H9 (cell line): ENCODE results near the gene OMP. TPM values are rescaled to one million over a fixed set of nuclear protein-coding genes. Genes with fewer than 3 reads are reported as not detected.

Experiments
- DNase-seq: peaks from one replicate; pipeline ENCODE4 v3.0.0-alpha.2; 2017
- H2AFZ ChIP-seq: one replicate; pipeline ENCODE4 v1.6.1; 2013; ENCODE audit warnings: mild to moderate bottlenecking, low read length, control low read depth, moderate library complexity
- H2AK5ac ChIP-seq: 2 replicates; pipeline ENCODE4 v1.6.1; 2013; ENCODE audit warnings: low read length, control low read depth, mixed read lengths; ENCODE audit not compliant: insufficient read length
- H2BK120ac ChIP-seq: one replicate; pipeline ENCODE4 v1.6.1; 2013; ENCODE audit warnings: low read depth, mild to moderate bottlenecking, low read length, control low read depth, inconsistent platforms; ENCODE audit not compliant: poor library complexity, severe bottlenecking
- H2BK12ac ChIP-seq: 2 replicates; pipeline ENCODE4 v1.6.1; 2013; ENCODE audit warnings: low read length, control low read depth, mixed read lengths, low read depth; ENCODE audit not compliant: insufficient read length
- H2BK15ac ChIP-seq: 2 replicates; pipeline ENCODE4 v1.6.1; 2013; ENCODE audit warnings: low read depth, low read length, control low read depth
- H2BK20ac ChIP-seq: one replicate; pipeline ENCODE4 v1.6.1; 2013; ENCODE audit warnings: low read depth, mild to moderate bottlenecking, low read length, control low read depth, inconsistent platforms; ENCODE audit not compliant: poor library complexity, severe bottlenecking
- H2BK5ac ChIP-seq: 2 replicates; pipeline ENCODE4 v1.6.1; 2013; ENCODE audit warnings: low read length, control low read depth, mixed read lengths; ENCODE audit not compliant: insufficient read length
- H3K14ac ChIP-seq: 2 replicates; pipeline ENCODE4 v1.6.1; 2013; ENCODE audit warnings: low read length, control low read depth; ENCODE audit not compliant: insufficient read depth
- H3K18ac ChIP-seq: 2 replicates; pipeline ENCODE4 v1.6.1; 2013; ENCODE audit warnings: low read depth, mild to moderate bottlenecking, mixed read lengths, low read length, control low read depth; ENCODE audit not compliant: insufficient read length
- H3K23ac ChIP-seq: 2 replicates; pipeline ENCODE4 v1.6.1; 2013; ENCODE audit warnings: low read length, control low read depth, mixed read lengths, low read depth; ENCODE audit not compliant: insufficient read length
- H3K23me2 ChIP-seq: 2 replicates; pipeline ENCODE4 v1.6.1; 2013; ENCODE audit warnings: low read depth, mild to moderate bottlenecking, mixed read lengths, low read length, control low read depth; ENCODE audit not compliant: insufficient read length, poor library complexity, severe bottlenecking
- H3K27ac ChIP-seq: 2 replicates; pipeline ENCODE4 v1.5.1; 2013; ENCODE audit warnings: low read length, control low read depth, mixed read lengths, low read depth; ENCODE audit not compliant: insufficient read length
- H3K27me3 ChIP-seq: 2 replicates; pipeline ENCODE4 v1.6.1; 2013; ENCODE audit warnings: low read length, control low read depth, inconsistent platforms; ENCODE audit not compliant: insufficient read depth
- H3K4ac ChIP-seq: 2 replicates; pipeline ENCODE4 v1.6.1; 2013; ENCODE audit warnings: low read depth, mild to moderate bottlenecking, control low read depth, inconsistent platforms, low read length, moderate library complexity
- H3K4me1 ChIP-seq: 2 replicates; pipeline ENCODE4 v1.6.1; 2013; ENCODE audit warnings: low read length, control low read depth, inconsistent platforms; ENCODE audit not compliant: insufficient read depth
- H3K4me2 ChIP-seq: 2 replicates; pipeline ENCODE4 v1.6.1; 2013; ENCODE audit warnings: low read length, control low read depth, mixed read lengths; ENCODE audit not compliant: insufficient read length, insufficient read depth
- H3K56ac ChIP-seq: 2 replicates; pipeline ENCODE4 v1.6.1; 2013; ENCODE audit warnings: low read depth, mild to moderate bottlenecking, mixed read lengths, low read length, control low read depth; ENCODE audit not compliant: insufficient read length
- H3K79me1 ChIP-seq: 2 replicates; pipeline ENCODE4 v1.6.1; 2013; ENCODE audit warnings: low read depth, mild to moderate bottlenecking, moderate library complexity, low read length, control low read depth, inconsistent platforms; ENCODE audit not compliant: insufficient read depth, poor library complexity, severe bottlenecking
- H3K79me2 ChIP-seq: 2 replicates; pipeline ENCODE4 v1.6.1; 2013; ENCODE audit warnings: low read length, control low read depth, inconsistent platforms; ENCODE audit not compliant: insufficient read depth
- H3K9ac ChIP-seq: 2 replicates; pipeline ENCODE4 v1.6.1; 2013; ENCODE audit warnings: low read length, control low read depth, mixed read lengths; ENCODE audit not compliant: insufficient read length; ENCODE audit errors: extremely low read depth
- H3K9me3 ChIP-seq: one replicate; pipeline ENCODE4 v1.6.1; 2013; ENCODE audit warnings: low read depth, low read length, inconsistent platforms; ENCODE audit not compliant: control insufficient read depth
- H3T11ph ChIP-seq: one replicate; pipeline ENCODE4 v1.6.1; 2013; ENCODE audit warnings: mild to moderate bottlenecking, low read length, control low read depth, inconsistent platforms
- H4K20me1 ChIP-seq: one replicate; pipeline ENCODE4 v1.6.1; 2013; ENCODE audit not compliant: control insufficient read depth, insufficient read length, insufficient read depth
- H4K5ac ChIP-seq: 2 replicates; pipeline ENCODE4 v1.6.1; 2013; ENCODE audit warnings: low read depth, mild to moderate bottlenecking, mixed read lengths, low read length, control low read depth; ENCODE audit not compliant: insufficient read length
- H4K8ac ChIP-seq: replicated peaks from 2 replicates; pipeline ENCODE4 v1.6.1; 2013; ENCODE audit warnings: low read length, control low read depth, mixed read lengths, low read depth; ENCODE audit not compliant: insufficient read length
- H4K91ac ChIP-seq: 2 replicates; pipeline ENCODE4 v1.6.1; 2013; ENCODE audit warnings: low read depth, mild to moderate bottlenecking, moderate library complexity, mixed read lengths, low read length, control low read depth; ENCODE audit not compliant: insufficient read length
- H3K27ac Mint-ChIP-seq, 3 experiments: 2 replicates in 2 of 3; 3 replicates in 1 of 3; pipeline ENCODE4 v1.8.0; 2020 to 2021; ENCODE audit warnings: mixed read lengths in 3 of 3, mild to moderate bottlenecking in 1 of 3, moderate library complexity in 1 of 3
- H3K27me3 Mint-ChIP-seq: 2 replicates; pipeline ENCODE4 v1.8.0; 2021; ENCODE audit warnings: low read depth, mild to moderate bottlenecking, moderate library complexity, mixed read lengths
- H3K36me3 Mint-ChIP-seq, 3 experiments: 2 replicates in 2 of 3; 3 replicates in 1 of 3; pipeline ENCODE4 v1.8.0; 2020 to 2021; ENCODE audit warnings: low read depth in 3 of 3, mixed read lengths in 3 of 3; ENCODE audit not compliant: insufficient read depth in 1 of 3
- H3K4me1 Mint-ChIP-seq, 2 experiments: 2 replicates each; pipeline ENCODE4 v1.8.0; 2020; ENCODE audit warnings: mixed read lengths in 2 of 2
- H3K4me3 Mint-ChIP-seq, 2 experiments: 2 replicates in 1 of 2; 3 replicates in 1 of 2; pipeline ENCODE4 v1.8.0; 2020 to 2021; ENCODE audit warnings: mild to moderate bottlenecking in 2 of 2, mixed read lengths in 2 of 2, moderate library complexity in 1 of 2
- H3K9me3 Mint-ChIP-seq, 2 experiments: 2 replicates in 1 of 2; 3 replicates in 1 of 2; pipeline ENCODE4 v1.8.0; 2020; ENCODE audit warnings: mild to moderate bottlenecking in 2 of 2, mixed read lengths in 2 of 2, moderate library complexity in 1 of 2
- WGBS: extraction: QIAGEN DNeasy Blood & Tissue Kit; methylation state at CpG from one replicate; pipeline ENCODE4 v1.1.7; 2013; ENCODE audit warnings: missing lambda C conversion rate, low lambda C conversion rate, mixed read lengths; ENCODE audit not compliant: insufficient read length; ENCODE audit errors: extremely low coverage; 5-methylcytosine and 5-hydroxymethylcytosine counted together
- total RNA-seq: library from RNA; stranded (reverse); gene quantifications from 2 replicates; pipeline ENCODE4 v1.2.1, GENCODE V29; 2021
- TF ChIP-seq, protein P1 (sequence below): fragments of 200-600 bp; sonication (generic); conservative IDR thresholded peaks from 3 replicates; pipeline ENCODE4 v1.8.0; 2021; ENCODE audit warnings: antibody characterized with exemption, mild to moderate bottlenecking

Gene OMP
- total RNA-seq, 1 experiment from 2014 or later = not detected

DNA sequence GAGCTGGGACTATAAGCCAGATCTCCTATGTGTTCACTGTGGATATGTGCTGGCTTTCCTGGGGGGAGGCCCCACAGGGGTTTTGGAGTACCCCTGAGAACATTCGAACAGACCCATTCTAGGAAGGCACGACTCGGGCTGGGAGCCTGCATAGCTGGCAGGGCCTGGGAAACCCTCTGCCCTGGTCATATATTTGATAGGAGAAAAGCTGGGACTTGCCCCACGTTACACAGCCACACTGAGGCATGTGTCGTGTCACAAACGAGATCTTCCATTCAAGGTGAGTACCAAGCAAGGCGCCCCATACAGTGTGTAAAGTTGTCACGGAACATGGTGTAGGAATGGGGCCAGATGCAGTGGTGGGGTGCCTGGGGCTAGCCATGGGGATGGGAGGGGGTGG is 36.6 kb downstream of the OMP start:
- Histone ChIP-seq H3K56ac (no peak overlapping the region), H3K4me2 (no peak overlapping the region), H3K79me1 (no peaks in the 10 kb centered on the region), H4K8ac (no peak overlapping the region), H4K20me1 (peaks cover 2% of the 10 kb centered on the region), H2BK5ac (no peak overlapping the region), H3T11ph (no peak overlapping the region), H2AK5ac (no peak overlapping the region), H3K79me2 (no peaks in the 10 kb centered on the region), H3K23me2 (no peaks in the 10 kb centered on the region), H2BK12ac (no peak overlapping the region), H4K5ac (no peak overlapping the region), H3K9me3 (no peaks in the 10 kb centered on the region), H3K27ac (no peak overlapping the region), H2BK120ac (no peak overlapping the region), H3K4me1 (no peaks in the 10 kb centered on the region; the same call in 1 of the 2 replicates), H3K14ac (no peak overlapping the region), H2AFZ (no peak overlapping the region), H3K4ac (no peak overlapping the region), H3K27me3 (no peaks in the 10 kb centered on the region), H3K23ac (no peak overlapping the region), H2BK20ac (no peak overlapping the region), H2BK15ac (no peak overlapping the region), H3K9ac (no peak overlapping the region), H3K18ac (no peak overlapping the region), H4K91ac (no peak overlapping the region)
- TF ChIP-seq, protein P1, sequence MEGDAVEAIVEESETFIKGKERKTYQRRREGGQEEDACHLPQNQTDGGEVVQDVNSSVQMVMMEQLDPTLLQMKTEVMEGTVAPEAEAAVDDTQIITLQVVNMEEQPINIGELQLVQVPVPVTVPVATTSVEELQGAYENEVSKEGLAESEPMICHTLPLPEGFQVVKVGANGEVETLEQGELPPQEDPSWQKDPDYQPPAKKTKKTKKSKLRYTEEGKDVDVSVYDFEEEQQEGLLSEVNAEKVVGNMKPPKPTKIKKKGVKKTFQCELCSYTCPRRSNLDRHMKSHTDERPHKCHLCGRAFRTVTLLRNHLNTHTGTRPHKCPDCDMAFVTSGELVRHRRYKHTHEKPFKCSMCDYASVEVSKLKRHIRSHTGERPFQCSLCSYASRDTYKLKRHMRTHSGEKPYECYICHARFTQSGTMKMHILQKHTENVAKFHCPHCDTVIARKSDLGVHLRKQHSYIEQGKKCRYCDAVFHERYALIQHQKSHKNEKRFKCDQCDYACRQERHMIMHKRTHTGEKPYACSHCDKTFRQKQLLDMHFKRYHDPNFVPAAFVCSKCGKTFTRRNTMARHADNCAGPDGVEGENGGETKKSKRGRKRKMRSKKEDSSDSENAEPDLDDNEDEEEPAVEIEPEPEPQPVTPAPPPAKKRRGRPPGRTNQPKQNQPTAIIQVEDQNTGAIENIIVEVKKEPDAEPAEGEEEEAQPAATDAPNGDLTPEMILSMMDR = no peak
- no peak overlapping the region for H3K4me3 Mint-ChIP-seq
- H3K36me3 Mint-ChIP-seq = no peaks in the 10 kb centered on the region
- DNase-seq = no peak
- peaks cover 10 to 15% of the 10 kb centered on the region in 2 experiments for H3K4me1 Mint-ChIP-seq
- no peak overlapping the region for H3K27ac Mint-ChIP-seq
- H3K27me3 Mint-ChIP-seq = no peaks in the 10 kb centered on the region
- WGBS = no CpG with 5 or more reads among the region's 8 CpGs
- no peaks in the 10 kb centered on the region for H3K9me3 Mint-ChIP-seq
